HEK293T (cell line): ENCODE data around the gene CALN1.

Source experiments
- FOXA1 ChIP-seq: fragments of 450-650 bp; IDR thresholded peaks from 2 replicates; pipeline ENCODE4 v1.6.1; 2016; ENCODE audit warnings: mild to moderate bottlenecking
- FOXM1 ChIP-seq: fragments of 450-650 bp; IDR thresholded peaks from 2 replicates; pipeline ENCODE4 v1.6.1; 2017; ENCODE audit warnings: mild to moderate bottlenecking, borderline replicate concordance
- LEF1 ChIP-seq: fragments of 450-650 bp; IDR thresholded peaks from 2 replicates; pipeline ENCODE4 v1.6.1; 2017; ENCODE audit warnings: mild to moderate bottlenecking, borderline replicate concordance

DNA sequence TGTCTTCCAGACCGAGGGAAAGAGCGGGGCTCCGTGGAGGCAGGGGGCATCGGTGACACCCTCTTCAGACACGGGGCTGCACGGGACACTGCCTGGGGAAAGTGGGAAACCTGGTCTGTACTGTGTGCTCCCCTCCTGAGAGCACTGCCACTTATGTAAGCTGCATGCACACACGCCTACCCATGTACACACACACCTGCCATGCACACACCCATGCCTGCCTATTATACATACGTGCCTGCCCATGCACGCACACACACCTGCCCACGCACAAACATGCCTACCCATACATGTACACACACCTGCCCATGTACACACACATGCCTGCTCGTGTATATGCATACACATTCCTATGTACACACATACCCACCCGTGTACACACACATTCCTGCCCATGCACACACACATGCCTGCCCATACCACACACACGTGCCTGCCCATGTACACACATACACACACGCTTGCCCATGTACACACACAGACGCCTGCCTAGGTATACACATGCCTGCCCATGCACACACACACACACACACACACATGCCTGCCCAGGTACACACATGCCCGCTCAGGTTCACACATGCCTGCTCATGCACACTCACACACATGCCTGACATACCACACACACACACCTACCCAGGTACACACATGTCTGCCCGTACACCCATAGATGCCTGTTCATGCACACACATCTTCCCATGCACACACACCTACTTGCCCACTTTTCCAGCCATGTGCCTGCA, 35.5 kb upstream of the CALN1 start:
- TF ChIP-seq FOXA1, result no peak
- no peak for TF ChIP-seq FOXM1
- no peak for TF ChIP-seq LEF1
